A204.1 (cell line): ENCODE measurements around the gene PRR35.

Source experiments
- FAIRE-seq: peaks from 2 replicates; lab custom pipeline; 2012; peaks lifted over from hg19 to GRCh38; lab: Jason Lieb, UNC

Gene PRR35

DNA sequence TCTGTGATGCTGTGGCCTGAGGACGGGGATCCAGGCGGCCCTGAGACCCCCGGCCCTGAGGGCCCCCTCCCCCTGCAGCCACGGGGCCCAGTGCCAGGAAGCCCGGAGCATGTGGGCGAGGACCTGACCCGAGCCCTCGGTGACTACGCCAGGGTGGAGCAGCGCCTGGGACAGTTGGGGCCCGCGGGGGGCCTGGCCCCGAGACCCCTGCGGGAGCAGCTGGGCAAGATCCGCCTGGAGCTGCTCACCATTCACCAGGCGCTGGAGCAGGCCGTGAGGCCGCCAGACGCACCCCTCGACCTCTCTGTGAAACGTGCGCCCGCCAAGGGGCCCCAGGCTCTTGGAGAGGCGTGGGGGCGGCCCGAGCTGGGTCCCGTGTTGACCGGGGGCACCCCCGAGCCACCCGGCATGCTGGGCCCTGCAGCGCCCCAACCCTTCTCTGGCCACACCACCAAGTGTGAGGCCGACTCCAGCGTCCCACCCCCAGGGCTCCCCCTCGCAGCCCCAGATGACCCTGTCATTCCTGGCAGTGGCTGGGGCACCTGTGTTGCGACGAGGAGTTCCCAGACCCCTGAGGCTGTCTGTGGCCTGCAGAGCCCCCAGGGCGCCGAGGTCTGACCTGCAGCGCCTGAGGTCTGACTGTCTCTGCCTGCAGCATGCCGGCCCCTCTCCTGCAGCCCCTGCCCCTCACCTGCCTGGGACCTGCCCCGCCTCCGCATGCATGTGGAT, 4.7 kb downstream of the PRR35 start:
- no peak for FAIRE-seq

DNA sequence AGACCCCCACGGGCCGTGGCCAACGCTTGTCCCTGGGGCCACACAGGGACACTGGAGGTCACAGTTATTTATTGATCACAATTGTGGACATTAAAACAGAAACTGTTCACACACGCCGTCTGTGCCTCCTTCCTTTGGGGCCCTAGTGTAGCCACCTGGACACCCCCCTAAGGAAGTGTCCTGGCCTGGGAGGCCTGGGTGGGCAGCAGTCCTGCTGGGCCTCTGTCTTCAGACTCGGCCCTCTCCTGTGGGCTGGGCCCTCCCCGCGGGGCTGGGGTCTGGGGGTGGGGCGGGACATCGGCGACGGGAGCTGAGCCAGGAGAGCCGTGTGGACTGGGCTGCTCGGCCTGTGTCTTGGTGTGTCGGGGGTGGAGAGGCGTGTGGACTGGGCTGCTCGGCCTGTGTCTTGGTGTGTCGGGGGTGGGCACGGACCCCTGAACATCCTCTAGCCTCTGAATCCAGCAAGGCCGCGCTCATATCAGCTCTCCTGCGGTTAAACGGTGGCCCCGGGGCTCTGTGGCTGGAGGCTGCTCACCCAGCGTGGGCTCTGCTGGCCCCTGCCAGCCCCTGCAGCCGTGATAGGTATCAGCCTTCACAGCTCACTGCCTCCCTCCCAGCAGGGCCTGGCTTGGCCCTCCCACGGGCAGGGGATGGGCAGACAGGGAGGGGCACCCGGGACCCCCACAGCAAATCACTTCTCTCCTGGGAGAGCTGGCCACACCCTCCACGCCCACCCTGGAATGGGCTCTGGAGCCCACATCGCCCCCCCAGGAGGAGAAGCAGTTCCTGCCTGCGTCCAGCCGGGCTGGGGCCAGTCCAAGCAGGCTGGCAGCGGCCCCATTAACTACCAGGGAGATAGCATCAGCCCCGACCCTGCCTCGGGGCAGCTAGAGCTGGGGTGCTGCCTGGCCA, 5.5 kb downstream of the PRR35 start:
- no peak for FAIRE-seq

DNA sequence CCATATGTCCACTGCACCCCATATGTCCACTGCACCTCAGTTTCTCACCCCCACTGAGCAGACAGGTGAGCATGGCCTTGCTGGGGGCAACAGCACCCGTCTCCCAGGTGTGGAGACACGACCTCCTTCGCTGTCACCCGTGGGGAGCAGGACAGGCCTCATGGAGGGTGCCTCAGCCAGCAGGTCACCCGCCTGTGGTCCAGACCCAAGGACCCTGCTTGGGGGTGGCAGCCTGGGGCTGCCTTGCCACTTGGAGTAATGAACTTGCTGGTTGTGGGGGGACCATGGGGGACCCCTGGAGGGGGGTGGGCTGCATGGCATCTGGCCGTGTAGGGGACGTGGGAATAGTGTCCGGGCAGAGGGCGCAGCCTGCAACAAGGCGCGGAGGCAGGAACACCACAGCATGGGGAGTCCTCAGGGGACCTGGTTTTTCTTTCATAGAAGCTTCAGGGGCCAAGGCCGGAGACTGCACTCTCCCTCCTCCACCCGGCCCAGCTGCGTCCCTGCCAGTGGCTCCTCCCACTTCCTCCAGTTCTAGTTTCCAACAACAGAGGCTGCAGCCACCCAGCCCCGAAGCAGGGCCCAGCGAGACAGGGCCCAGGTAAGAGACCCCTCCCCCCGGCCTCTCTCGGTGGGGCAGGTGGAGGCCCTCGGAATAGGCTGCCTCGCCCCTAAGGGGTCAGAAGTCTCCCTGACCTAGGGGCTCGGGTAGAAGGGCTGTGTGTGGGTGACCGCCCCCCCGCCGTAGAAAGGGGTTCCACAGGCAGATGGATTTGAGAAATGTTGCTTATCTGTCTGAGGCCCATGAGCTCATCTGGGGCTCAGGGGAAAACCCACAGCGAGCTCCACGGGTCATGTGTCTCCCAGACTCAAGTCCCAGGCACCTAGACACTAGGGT, 6.5 kb downstream of the PRR35 start, which contains the start of gene NHLRC4:
TSS of gene NHLRC4 (plus strand) at position 531 of the 898 bp plus-strand sequence. CDS start 1,043 bp downstream, outside the sequence.
- FAIRE-seq: no peak

DNA sequence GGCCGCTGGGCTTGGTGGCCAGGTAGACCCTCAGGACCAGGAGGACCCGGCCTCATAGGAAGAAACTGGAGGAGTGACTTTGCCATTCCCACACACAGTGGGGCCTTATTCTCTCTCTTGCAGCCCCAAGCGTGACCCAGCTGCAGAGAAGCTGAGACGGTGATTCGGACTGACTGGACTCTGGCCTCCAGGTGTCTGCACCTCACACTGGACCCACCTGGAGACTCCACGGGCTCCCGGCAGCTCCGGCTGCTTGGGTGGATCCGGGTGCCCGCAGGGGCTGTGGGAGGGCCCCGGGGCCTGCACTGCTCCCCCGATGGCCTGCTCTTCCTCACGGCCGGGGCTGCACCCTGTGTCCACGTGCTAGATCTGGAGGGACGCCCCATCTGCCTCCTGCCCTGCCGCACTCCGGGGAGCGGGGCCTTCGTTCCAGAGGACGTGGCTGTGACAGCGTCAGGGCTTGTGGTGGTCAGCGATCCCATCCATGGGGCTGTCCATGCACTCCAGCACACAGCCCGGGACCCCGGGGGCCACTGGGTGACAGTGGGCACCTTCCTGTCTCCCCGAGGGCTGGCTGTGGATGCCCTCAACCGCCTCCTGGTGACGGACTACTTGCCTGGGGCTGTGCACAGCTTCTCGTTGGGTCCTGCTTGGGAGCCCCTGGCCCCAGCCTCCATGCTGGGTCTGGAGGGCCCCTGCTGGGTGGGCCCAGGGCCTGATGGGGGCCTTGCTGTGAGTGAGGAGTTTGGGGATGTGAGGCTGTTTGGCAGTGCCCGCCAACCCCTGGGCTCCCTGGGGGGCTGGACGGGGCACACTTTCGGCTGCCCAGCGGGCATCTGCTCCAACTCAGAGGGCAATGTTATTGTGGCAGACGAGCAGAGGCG, 7.4 kb downstream of the PRR35 start:
- no peak for FAIRE-seq

DNA sequence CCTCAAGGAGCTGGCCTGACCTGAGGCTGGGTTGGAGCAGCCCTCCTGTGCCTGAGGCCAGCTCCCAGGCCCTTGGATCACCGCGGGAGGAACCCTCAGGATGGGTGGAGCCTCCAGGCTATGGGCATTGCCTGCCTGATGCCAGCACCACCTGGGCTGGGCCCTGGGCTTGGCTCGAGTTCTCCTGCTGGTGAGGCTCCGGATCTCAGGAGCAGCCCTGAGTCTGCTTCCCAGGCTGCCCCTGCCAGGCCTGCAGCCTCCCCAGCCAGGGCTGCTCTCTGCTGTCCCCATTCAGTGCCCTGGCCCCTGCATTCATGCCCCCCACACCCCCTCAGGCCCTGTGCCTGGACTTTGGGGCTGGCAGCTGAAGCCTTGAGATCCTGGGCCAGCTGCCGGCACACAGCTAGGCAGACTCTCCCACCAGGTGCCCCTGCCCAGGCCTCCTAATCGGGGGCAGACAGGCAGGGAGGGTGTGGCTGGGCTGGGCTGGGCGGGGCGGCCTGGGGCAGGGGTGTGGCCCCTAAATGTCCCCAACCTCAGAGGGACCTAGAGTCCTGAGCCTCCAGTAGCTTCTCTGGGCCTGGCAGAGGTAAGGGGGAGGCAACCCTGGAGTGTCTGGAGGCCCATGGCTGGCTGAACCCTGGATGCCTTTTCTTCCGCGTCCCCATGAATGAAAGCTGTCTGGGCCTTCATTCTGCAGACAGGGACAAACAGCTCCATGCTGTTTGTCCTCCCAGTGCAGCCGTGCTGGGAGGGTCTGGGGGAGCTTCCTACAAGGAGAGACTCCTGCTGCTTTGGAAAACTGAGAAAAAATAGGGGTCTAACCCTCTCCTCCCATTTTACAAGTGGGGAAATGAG, 8.4 kb downstream of the PRR35 start:
- no peak for FAIRE-seq

DNA sequence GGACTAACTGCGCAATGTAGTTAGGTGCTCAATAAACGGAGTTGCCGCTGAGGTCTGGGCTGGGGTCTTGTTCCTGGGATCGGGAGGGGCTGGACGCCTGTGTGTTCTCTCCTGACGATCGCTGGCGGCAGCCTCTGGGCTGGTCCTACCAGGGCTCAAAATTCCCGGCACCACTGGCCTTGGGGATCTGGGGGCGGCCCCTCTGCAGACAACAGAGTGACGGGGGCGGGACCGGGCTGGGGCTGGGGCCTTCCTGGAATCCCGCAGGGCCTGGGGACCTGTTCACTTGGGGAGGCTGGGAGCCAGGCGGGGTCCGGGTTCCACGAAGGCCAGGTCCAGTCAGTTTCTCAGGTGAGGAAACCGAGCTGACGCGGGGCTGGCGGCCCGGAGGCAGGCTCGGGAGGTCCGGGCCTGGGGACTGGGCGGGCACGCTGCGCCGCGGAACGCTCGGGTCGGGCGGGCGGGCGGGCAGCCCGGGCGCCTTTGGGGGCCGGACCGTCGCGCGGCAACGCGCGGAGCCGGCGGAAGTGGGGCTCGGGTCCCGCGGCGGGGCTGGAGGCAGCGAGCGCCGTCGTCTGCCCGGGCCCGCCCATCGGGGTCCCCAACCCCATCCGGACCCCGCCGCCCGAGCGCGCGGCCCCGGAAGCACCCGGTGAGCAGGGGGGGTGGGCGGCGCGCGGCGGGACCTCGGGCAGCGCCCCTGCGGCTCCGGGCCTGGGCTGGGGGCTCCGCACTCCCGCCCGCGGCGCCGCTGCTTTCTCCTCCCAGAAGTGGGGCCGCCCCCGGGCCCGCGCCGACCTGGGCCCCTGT, 9.5 kb downstream of the PRR35 start, which contains the start of gene PIGQ:
TSS of gene PIGQ (plus strand) at position 524 of the 810 bp plus-strand sequence. CDS start 4,107 bp downstream, outside the sequence.
- no peak for FAIRE-seq

DNA sequence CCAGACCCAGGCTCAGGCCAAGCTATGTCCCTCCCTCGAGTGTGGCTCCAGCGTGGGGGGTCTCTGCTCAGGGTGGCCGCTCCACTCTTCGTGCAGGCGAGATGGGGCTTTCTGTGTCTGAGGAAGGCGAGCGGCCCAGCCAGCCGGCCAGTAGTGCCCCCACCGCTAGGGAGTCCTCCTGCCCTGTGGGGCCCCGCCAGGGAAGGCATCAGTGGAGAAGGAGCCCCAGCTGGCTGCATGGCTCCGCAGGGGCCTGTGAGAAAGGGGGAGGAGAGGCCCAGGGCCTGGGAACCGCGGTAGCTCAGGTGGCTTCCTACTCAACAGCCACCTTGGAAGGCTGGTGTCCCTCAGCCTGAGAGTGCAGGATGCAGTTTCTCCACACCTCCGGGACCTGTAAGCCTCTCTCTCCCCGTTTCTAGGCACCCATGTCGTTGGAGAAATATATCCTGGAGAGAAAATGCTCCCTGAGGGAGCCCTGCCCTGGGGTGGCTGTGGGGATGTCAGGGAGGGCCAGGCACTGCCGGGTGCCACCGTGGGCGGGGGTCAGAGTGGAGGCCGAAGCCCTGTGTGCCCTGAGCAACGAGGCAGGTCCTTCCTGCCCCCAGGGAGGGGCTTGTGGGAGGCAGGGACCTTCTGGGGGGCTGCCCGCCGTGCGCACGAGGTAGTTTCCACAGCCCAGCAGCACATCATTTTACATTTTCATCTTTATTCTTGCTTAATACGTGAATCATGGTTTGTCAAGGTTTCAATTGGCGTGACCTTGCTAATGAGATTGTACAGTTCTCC, 12.9 kb downstream of the PRR35 start:
- no peak for FAIRE-seq

DNA sequence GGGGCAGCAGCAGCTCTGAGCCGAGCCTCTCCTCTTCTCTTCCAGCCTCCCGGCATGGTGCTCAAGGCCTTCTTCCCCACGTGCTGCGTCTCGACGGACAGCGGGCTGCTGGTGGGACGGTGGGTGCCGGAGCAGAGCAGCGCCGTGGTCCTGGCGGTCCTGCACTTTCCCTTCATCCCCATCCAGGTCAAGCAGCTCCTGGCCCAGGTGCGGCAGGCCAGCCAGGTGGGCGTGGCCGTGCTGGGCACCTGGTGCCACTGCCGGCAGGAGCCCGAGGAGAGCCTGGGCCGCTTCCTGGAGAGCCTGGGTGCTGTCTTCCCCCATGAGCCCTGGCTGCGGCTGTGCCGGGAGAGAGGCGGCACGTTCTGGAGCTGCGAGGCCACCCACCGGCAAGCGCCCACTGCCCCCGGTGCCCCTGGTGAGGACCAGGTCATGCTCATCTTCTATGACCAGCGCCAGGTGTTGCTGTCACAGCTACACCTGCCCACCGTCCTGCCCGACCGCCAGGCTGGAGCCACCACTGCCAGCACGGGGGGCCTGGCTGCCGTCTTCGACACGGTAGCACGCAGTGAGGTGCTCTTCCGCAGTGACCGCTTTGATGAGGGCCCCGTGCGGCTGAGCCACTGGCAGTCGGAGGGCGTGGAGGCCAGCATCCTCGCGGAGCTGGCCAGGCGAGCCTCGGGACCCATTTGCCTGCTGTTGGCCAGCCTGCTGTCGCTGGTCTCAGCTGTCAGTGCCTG, 14.0 kb downstream of the PRR35 start:
- no peak for FAIRE-seq

DNA sequence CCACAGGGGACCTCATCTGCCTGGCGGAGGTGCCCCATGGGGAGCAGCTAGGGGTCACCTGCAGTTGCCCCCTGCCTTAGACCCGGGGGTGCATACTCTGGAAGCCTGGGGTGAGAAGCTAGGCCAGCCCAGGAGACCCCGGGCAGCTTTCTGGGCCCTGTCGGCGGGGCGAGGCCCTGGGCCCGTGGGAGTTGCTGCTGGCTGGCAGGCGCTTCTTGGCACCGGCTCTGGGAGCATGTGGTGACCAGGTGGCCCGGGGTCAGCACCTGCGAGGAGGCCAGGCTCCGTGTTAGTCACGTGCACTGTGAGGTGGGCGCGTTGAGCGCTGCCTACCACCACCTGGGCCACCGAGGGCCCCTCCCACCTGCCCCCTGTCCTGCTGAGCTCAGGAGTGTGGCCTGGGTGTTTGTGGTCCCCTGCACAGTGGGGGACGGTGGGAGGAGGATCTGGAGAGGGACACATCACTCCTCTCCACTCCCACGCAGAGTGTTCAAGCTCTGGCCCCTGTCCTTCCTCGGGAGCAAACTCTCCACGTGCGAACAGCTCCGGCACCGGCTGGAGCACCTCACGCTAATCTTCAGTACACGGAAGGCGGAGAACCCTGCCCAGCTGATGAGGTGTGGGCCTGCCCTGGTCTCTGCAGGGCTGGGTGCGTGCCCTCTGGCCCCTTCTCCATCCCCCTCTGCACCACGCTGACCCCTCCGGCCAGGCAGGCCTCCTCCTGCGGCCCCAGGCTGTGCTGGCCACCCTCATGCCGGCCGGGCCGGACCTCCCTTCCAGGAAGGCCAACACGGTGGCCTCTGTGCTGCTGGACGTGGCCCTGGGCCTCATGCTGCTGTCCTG, 15.4 kb downstream of the PRR35 start:
- no peak for FAIRE-seq

DNA sequence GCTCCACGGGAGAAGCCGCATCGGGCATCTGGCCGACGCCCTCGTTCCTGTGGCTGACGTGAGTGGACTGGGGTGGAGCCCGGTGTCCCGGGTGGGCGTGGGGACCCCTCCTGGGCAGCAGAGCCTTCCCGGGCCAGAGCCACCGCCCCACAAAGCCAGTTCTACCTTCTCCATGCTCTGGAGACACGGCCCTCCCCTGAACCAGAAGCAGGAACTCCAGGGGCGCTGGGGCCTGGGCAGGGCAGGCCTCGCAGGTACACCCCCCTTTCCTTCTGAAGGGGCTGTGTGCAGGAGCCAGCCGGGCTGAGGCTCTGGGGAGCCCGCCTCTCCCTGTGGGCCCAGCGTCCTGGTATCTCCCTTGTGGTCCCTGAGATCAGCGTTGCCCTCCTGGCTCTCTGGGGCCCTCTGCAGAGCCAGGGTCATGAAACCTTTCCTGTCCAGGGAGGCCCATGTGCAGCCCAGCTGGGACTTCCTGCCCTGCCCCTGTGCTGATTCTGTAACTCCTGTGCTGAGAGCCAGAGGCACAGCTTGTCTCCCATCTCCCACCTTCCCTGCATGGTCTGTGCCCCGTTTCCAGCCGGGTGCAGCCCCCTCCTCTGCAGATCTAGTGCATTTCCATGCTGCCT, 16.1 kb downstream of the PRR35 start:
- no peak for FAIRE-seq

DNA sequence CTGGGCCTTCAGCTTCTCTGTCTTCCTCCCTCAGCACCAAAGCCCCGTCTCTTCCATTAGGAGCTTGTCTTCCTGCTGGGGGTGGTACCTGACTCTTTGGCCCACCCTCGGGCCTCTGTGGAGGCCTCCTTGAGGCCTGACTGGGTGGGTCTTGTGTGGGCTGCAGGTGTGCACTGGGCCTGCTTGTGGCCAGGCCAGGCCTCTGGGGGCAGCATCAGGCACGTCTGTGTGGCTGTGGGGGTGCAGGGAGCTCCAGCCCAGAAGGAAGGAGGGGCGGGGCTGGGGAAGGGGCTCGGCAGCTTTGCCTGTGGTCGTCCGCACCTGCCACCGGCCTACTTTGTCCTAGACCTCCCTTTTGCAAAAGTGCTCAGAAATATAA, 16.6 kb downstream of the PRR35 start:
- FAIRE-seq: no peak

DNA sequence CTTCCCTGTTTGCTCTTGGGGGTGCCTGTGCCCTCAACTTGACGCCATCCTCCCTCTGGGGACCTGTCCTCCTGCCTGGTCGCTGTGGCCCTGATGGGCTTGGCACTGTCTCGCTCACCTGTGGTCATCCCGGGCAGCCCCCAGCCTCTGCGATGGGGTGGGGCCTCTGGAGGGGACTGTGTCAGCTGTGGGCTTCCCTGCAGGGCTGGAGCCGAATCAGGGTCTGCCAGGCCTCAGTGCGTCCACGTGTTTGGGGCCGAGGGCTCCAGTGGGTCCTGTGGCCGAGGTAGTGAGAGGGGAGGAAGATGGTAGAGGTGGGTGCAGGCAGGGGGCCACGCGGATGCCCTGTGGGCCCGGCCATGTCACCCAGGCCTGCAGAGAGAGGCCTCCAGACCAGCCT, 17.6 kb downstream of the PRR35 start:
- no peak for FAIRE-seq

DNA sequence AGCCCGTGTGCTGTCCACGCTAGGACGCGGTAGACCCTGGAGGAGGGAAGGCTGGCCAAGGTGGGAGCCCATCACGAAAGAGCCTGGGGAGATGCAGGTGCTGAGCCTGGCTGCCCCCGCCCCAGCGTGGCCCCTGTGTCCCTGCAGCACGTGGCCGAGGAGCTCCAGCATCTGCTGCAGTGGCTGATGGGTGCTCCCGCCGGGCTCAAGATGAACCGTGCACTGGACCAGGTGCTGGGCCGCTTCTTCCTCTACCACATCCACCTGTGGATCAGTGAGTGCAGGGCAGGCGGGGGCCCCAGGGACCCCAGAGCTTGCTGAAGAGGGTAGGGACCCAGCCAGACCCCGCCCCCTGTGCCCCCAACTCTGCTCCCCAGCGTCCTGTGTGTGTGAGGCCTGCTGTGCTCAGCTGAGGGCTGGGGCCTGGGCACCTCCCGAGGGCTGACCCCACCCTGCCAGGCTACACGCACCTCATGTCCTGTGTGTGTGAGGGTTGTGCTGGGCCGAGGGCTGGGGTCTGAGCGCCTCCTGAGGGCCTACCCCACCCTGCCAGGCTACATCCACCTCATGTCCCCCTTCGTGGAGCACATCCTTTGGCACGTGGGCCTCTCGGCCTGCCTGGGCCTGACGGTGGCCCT, 18.2 kb downstream of the PRR35 start:
- FAIRE-seq: no peak

DNA sequence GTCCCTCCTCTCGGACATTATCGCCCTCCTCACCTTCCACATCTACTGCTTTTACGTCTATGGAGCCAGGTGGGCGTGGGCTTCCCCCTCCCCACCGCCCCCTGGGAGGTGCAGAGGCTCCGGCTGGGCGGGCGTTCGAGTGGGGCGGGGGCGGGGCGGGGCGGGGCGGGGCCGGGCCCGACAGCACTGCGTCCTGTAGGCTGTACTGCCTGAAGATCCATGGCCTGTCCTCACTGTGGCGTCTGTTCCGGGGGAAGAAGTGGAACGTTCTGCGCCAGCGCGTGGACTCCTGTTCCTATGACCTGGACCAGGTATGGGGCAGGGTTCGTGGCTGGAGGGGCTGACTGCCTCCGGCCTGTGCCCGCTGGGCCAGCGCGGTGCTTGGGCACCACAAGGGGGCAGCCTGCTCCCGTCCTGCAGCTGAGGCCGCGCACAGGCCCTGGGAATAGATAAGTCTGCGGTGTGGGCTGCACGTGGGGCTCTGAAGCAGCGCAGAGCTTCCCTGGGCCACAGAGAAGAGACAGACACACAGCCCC, 18.7 kb downstream of the PRR35 start:
- no peak for FAIRE-seq

DNA sequence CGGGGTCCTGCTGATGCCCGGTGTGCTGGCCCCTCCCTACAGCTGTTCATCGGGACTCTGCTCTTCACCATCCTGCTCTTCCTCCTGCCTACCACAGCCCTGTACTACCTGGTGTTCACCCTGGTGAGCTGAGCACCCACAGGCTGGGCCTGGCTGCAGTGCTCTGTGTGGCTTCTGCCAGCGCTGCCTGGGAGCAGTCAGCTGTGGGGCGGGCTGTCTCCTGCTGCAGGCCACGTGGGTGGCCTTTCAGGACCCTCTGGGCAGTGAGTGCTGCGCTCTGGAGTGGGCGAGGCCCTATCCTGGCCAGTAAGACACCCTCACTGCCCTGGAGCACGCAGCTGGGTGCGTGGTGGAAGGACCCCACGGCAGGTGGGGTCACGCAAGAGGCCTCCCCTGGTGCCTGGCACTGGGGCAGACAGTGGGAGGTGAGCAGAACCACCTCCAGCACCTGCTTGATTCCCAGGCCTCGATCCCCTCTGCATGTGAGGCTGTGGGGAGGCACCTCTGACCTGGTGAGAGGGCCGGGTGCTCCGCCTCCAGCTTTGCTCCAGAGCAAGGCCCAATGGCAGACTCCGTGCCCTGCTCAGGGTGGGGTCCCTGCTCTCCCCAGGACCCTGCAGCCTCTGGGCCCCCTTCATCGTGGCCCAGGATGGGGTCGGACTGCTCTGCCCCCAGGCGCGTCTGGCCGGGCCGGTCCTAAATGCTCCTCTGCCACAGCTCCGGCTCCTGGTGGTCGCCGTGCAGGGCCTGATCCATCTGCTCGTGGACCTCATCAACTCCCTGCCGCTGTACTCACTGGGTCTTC, 20.1 kb downstream of the PRR35 start:
- FAIRE-seq: no peak
